Measurements from ENCODE around the gene PTPRN2.

DNA sequence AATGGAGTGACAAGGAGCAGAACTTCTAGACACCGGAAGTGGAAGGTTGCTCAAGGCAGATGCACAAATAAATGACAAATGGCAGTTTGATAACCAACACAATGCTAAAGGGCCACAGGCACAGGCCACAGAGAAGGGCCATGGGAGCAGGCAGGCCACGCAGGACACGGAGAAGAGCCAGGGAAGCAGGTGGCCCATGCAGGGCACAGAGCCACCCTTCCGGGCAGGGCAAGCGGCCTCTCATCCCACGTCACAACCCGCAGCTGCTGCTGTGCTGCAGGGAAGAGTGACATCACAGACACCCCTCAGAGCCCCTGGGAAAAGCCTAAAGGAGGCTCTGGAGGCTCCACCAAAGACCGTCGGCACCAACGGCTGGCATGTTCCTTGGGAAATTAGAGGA is 328.5 kb downstream of the PTPRN2 start:
- TF ChIP-seq, protein P1, sequence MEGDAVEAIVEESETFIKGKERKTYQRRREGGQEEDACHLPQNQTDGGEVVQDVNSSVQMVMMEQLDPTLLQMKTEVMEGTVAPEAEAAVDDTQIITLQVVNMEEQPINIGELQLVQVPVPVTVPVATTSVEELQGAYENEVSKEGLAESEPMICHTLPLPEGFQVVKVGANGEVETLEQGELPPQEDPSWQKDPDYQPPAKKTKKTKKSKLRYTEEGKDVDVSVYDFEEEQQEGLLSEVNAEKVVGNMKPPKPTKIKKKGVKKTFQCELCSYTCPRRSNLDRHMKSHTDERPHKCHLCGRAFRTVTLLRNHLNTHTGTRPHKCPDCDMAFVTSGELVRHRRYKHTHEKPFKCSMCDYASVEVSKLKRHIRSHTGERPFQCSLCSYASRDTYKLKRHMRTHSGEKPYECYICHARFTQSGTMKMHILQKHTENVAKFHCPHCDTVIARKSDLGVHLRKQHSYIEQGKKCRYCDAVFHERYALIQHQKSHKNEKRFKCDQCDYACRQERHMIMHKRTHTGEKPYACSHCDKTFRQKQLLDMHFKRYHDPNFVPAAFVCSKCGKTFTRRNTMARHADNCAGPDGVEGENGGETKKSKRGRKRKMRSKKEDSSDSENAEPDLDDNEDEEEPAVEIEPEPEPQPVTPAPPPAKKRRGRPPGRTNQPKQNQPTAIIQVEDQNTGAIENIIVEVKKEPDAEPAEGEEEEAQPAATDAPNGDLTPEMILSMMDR (IDR thresholded peaks at IDR 0.05), result no peak
- TF ChIP-seq TCF7L2 (IDR thresholded peaks at IDR 0.05; ENCODE audit: low read depth, low read length) (no peak), REST (IDR thresholded peaks at IDR 0.05; ENCODE audit: insufficient read depth in 1 of 2, low read depth in 2 of 2, low read length in 1 of 2) (no peak)
